RKO (cell line): ENCODE measurements around the gene CTDSPL.

Experiments
- DNase-seq: peaks from one replicate; pipeline ENCODE4 v3.0.0-alpha.2; 2016; ENCODE audit warnings: low spot score

The CTDSPL gene

GRCh38 chr3:37853691-37854413 is 7.8 kb upstream of the CTDSPL start:
- no peak for DNase-seq

GRCh38 chr3:37855363-37855970 is 6.2 kb upstream of the CTDSPL start:
- peak; percentile 63 for DNase-seq

- DNase-seq = no peak
Observed at GRCh38 chr3:37856381-37856780, 5.3 kb upstream of the CTDSPL start.

GRCh38 chr3:37858742-37859141 is 2.9 kb upstream of the CTDSPL start:
- no peak for DNase-seq

GRCh38 chr3:37859354-37859753 is 2.3 kb upstream of the CTDSPL start:
- DNase-seq = no peak

GRCh38 chr3:37859908-37860199 is 1.8 kb upstream of the CTDSPL start:
- DNase-seq = no peak

GRCh38 chr3:37862219-37862902 is 681 bp downstream of the CTDSPL start:
- DNase-seq = peak; percentile 69

- DNase-seq = peak; percentile 38
Observed at GRCh38 chr3:37862903-37863815, 1.5 kb downstream of the CTDSPL start.

GRCh38 chr3:37863949-37864822 is 2.5 kb downstream of the CTDSPL start:
- DNase-seq = no peak

GRCh38 chr3:37864904-37865303 is 3.2 kb downstream of the CTDSPL start:
- DNase-seq = peak; percentile 65

GRCh38 chr3:37867144-37867543 is 5.5 kb downstream of the CTDSPL start:
- no peak for DNase-seq

- DNase-seq = no peak
Observed at GRCh38 chr3:37871858-37872257, 10.2 kb downstream of the CTDSPL start.

- no peak for DNase-seq
Observed at GRCh38 chr3:37872413-37873160, 10.9 kb downstream of the CTDSPL start.

- DNase-seq = no peak
Observed at GRCh38 chr3:37876279-37876678, 14.6 kb downstream of the CTDSPL start.

GRCh38 chr3:37882711-37883110 is 21.0 kb downstream of the CTDSPL start:
- no peak for DNase-seq

GRCh38 chr3:37885814-37886213 is 24.1 kb downstream of the CTDSPL start:
- no peak for DNase-seq

GRCh38 chr3:37886395-37886794 is 24.7 kb downstream of the CTDSPL start:
- DNase-seq = no peak

GRCh38 chr3:37887062-37887461 is 25.4 kb downstream of the CTDSPL start:
- DNase-seq = no peak

GRCh38 chr3:37887824-37888223 is 26.1 kb downstream of the CTDSPL start:
- no peak for DNase-seq

- no peak for DNase-seq
Observed at GRCh38 chr3:37888421-37888820, 26.7 kb downstream of the CTDSPL start.

GRCh38 chr3:37890522-37890921 is 28.8 kb downstream of the CTDSPL start:
- no peak for DNase-seq
